Measurements from ENCODE around the gene PTPRCAP. TPM values are rescaled to one million over a fixed set of nuclear protein-coding genes. Genes with fewer than 3 reads are reported as not detected.

Gene PTPRCAP
- polyA plus RNA-seq, 1 donor from 2014 or later = 3.4 TPM

- H3K36me3 ChIP-seq (ENCODE audit: insufficient read depth, low read length) = no peaks in the 10 kb centered on the region
- no peak overlapping the region for H3K9ac ChIP-seq (ENCODE audit: low read length)
- no peak overlapping the region for H3K27ac ChIP-seq (ENCODE audit: low read length)
- H2AFZ ChIP-seq (ENCODE audit: low read depth, low read length) = no peak overlapping the region
- H3K9me2 ChIP-seq (ENCODE audit: insufficient read depth, low read length) = no peaks in the 10 kb centered on the region
- H3K79me2 ChIP-seq (replicated peaks; ENCODE audit: insufficient read depth, low read length) = peaks cover 11% of the 10 kb centered on the region
- H3K27me3 ChIP-seq (ENCODE audit: insufficient read depth, low read depth, low read length) = no peaks in the 10 kb centered on the region
- no peak overlapping the region for H3K4me3 ChIP-seq (ENCODE audit: low read length)
- no peaks in the 10 kb centered on the region for H3F3A ChIP-seq (ENCODE audit: insufficient read depth, low read length, poor library complexity, severe bottlenecking)
- H4K20me1 ChIP-seq (ENCODE audit: insufficient read depth) = no peaks in the 10 kb centered on the region
- no peak overlapping the region for H3K4me2 ChIP-seq (ENCODE audit: low read length)
- no peaks in the 10 kb centered on the region for H3K9me3 ChIP-seq (ENCODE audit: low read length)
- TF ChIP-seq RAD21 (conservative IDR thresholded peaks at IDR 0.05) (no peak), EP300 (conservative IDR thresholded peaks at IDR 0.05; ENCODE audit: poor library complexity, severe bottlenecking) (no peak)
These were observed 40.7 kb downstream of the PTPRCAP start for GRCh38 chr11:67396587-67397389.

GRCh38 chr11:67396259-67396581, 41.3 kb downstream of the PTPRCAP start:
- TF ChIP-seq POLR2AphosphoS5 (IDR thresholded peaks at IDR 0.05) = no peak
- no peak for TF ChIP-seq EP300 (conservative IDR thresholded peaks at IDR 0.05; ENCODE audit: poor library complexity, severe bottlenecking)
- no peak for TF ChIP-seq SMC3 (conservative IDR thresholded peaks at IDR 0.05; ENCODE audit: poor library complexity)
- TF ChIP-seq MXI1 (conservative IDR thresholded peaks at IDR 0.05; ENCODE audit: poor library complexity, severe bottlenecking) = no peak
- TF ChIP-seq RAD21 (conservative IDR thresholded peaks at IDR 0.05) = no peak
- no peak for TF ChIP-seq REST (IDR thresholded peaks at IDR 0.05; ENCODE audit: borderline replicate concordance)
- no peak for TF ChIP-seq CTCF (IDR thresholded peaks at IDR 0.05; ENCODE audit: poor library complexity, severe bottlenecking)
- TF ChIP-seq TAF1 (IDR thresholded peaks at IDR 0.05; ENCODE audit: low read depth) = no peak
- TF ChIP-seq EZH2 (IDR thresholded peaks at IDR 0.05; ENCODE audit: borderline replicate concordance, insufficient read depth, low read length, poor library complexity, severe bottlenecking) = no peak
- no peak overlapping the region for H3K27ac ChIP-seq (ENCODE audit: low read length)
- H3K36me3 ChIP-seq (ENCODE audit: insufficient read depth, low read length) = no peaks in the 10 kb centered on the region
- no peak overlapping the region for H3K4me2 ChIP-seq (ENCODE audit: low read length)
- H3K9ac ChIP-seq (ENCODE audit: low read length) = no peak overlapping the region
- H3K9me2 ChIP-seq (ENCODE audit: insufficient read depth, low read length) = no peaks in the 10 kb centered on the region
- H3K79me2 ChIP-seq (replicated peaks; ENCODE audit: insufficient read depth, low read length) = peaks cover 10% of the 10 kb centered on the region
- H3K9me3 ChIP-seq (ENCODE audit: low read length) = no peaks in the 10 kb centered on the region
- H3K27me3 ChIP-seq (ENCODE audit: insufficient read depth, low read depth, low read length) = no peaks in the 10 kb centered on the region
- no peaks in the 10 kb centered on the region for H3F3A ChIP-seq (ENCODE audit: insufficient read depth, low read length, poor library complexity, severe bottlenecking)
- H4K20me1 ChIP-seq (ENCODE audit: insufficient read depth) = no peaks in the 10 kb centered on the region
- no peak overlapping the region for H2AFZ ChIP-seq (ENCODE audit: low read depth, low read length)
- H3K4me3 ChIP-seq (ENCODE audit: low read length) = no peak overlapping the region

All from neural cell (in vitro differentiated cells).